ENCODE data around the gene PCSK2. TPM values are rescaled to one million over a fixed set of nuclear protein-coding genes. Genes with fewer than 3 reads are reported as not detected.

The PCSK2 gene
- total and polyA plus RNA-seq, 4 donors, result 0.51 to 9.8 (median 1.5) TPM

GRCh38 chr20:17465236-17465635, 238.4 kb downstream of the PCSK2 start:
- H3K4me1 ChIP-seq (ENCODE audit: control insufficient read depth in 5 of 5, insufficient read depth in 5 of 5, low read length in 5 of 5), result no peaks in the 10 kb centered on the region
- H3K9me3 ChIP-seq (ENCODE audit: control insufficient read depth in 4 of 4, insufficient read depth in 3 of 4, low read length in 3 of 4), result no peaks in the 10 kb centered on the region
- DNase-seq, result no peak
- ATAC-seq (ENCODE audit: insufficient read depth, low FRiP score), result no peak
- no peak overlapping the region for H3K4me3 ChIP-seq
- no peak overlapping the region for H3K27ac ChIP-seq (ENCODE audit: low read depth in 1 of 2, low read length in 1 of 2)
- H3K9ac ChIP-seq (ENCODE audit: insufficient read depth in 1 of 2, low read length in 2 of 2), result no peak overlapping the region
- WGBS, 2 donors, result 92 to 97% methylated on average over 10 of the region's 10 CpGs
- TF ChIP-seq, protein P1, sequence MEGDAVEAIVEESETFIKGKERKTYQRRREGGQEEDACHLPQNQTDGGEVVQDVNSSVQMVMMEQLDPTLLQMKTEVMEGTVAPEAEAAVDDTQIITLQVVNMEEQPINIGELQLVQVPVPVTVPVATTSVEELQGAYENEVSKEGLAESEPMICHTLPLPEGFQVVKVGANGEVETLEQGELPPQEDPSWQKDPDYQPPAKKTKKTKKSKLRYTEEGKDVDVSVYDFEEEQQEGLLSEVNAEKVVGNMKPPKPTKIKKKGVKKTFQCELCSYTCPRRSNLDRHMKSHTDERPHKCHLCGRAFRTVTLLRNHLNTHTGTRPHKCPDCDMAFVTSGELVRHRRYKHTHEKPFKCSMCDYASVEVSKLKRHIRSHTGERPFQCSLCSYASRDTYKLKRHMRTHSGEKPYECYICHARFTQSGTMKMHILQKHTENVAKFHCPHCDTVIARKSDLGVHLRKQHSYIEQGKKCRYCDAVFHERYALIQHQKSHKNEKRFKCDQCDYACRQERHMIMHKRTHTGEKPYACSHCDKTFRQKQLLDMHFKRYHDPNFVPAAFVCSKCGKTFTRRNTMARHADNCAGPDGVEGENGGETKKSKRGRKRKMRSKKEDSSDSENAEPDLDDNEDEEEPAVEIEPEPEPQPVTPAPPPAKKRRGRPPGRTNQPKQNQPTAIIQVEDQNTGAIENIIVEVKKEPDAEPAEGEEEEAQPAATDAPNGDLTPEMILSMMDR (IDR thresholded peaks at IDR 0.05; ENCODE audit: control extremely low read depth, extremely low read depth), result no peak
- H3K27me3 ChIP-seq (ENCODE audit: control insufficient read depth in 3 of 3, insufficient read depth in 3 of 3, low read length in 2 of 3), result no peaks in the 10 kb centered on the region
- H3K36me3 ChIP-seq (ENCODE audit: control insufficient read depth in 4 of 4, insufficient read depth in 4 of 4, low read length in 4 of 4), result no peaks in the 10 kb centered on the region

GRCh38 chr20:17466641-17467040, 239.8 kb downstream of the PCSK2 start:
- no peak for ATAC-seq (ENCODE audit: insufficient read depth, low FRiP score)
- no peaks in the 10 kb centered on the region for H3K9me3 ChIP-seq (ENCODE audit: control insufficient read depth in 4 of 4, insufficient read depth in 3 of 4, low read length in 3 of 4)
- H3K4me1 ChIP-seq (ENCODE audit: control insufficient read depth in 5 of 5, insufficient read depth in 5 of 5, low read length in 5 of 5), result no peaks in the 10 kb centered on the region
- TF ChIP-seq, protein P1 (IDR thresholded peaks at IDR 0.05; ENCODE audit: control extremely low read depth, extremely low read depth), result no peak
- no peak overlapping the region for H3K27ac ChIP-seq (ENCODE audit: low read depth in 1 of 2, low read length in 1 of 2)
- H3K4me3 ChIP-seq, result no peak overlapping the region
- no peak overlapping the region for H3K9ac ChIP-seq (ENCODE audit: insufficient read depth in 1 of 2, low read length in 2 of 2)
- H3K27me3 ChIP-seq (ENCODE audit: control insufficient read depth in 3 of 3, insufficient read depth in 3 of 3, low read length in 2 of 3), result no peaks in the 10 kb centered on the region
- 86 to 87% methylated on average over 7 of the region's 7 CpGs for WGBS, 2 donors
- H3K36me3 ChIP-seq (ENCODE audit: control insufficient read depth in 4 of 4, insufficient read depth in 4 of 4, low read length in 4 of 4), result no peaks in the 10 kb centered on the region
- no peak for DNase-seq

DNA sequence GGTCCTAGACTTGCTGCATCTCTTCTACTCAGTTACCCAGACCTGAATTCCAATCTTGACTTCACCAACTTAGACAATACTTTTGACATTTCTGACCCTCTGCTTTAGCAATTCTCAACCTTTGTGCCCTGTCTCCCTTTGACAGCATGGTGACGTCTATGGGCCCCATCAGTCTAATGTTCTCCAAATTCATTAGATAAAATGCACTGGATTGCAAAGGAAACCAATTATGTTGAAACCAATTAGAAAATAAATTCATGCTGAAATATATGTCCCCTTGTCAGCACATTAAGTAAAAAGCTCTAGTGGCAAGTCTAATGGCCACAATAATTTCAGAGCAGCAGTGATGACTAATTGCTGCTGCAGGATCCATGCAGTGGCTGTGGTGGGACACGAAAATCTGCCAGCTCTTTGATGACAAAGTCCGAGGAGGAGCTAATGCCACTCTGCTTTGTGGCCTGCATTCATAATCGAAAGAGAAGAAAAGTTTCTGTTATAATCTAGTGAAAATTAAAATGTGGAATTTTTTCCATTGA, 240.3 kb downstream of the PCSK2 start:
- ATAC-seq (ENCODE audit: insufficient read depth, low FRiP score), result no peak
- Histone ChIP-seq H3K27ac (ENCODE audit: low read depth in 1 of 2, low read length in 1 of 2) (no peak overlapping the region), H3K27me3 (ENCODE audit: control insufficient read depth in 3 of 3, insufficient read depth in 3 of 3, low read length in 2 of 3) (no peaks in the 10 kb centered on the region), H3K36me3 (ENCODE audit: control insufficient read depth in 4 of 4, insufficient read depth in 4 of 4, low read length in 4 of 4) (no peaks in the 10 kb centered on the region), H3K4me3 (no peak overlapping the region), H3K9ac (ENCODE audit: insufficient read depth in 1 of 2, low read length in 2 of 2) (no peak overlapping the region), H3K4me1 (ENCODE audit: control insufficient read depth in 5 of 5, insufficient read depth in 5 of 5, low read length in 5 of 5) (no peaks in the 10 kb centered on the region), H3K9me3 (ENCODE audit: control insufficient read depth in 4 of 4, insufficient read depth in 3 of 4, low read length in 3 of 4) (no peaks in the 10 kb centered on the region)
- WGBS, 2 donors, result 79 to 85% methylated on average over 4 of the region's 4 CpGs
- no peak for DNase-seq
- TF ChIP-seq, protein P1 (IDR thresholded peaks at IDR 0.05; ENCODE audit: control extremely low read depth, extremely low read depth), result no peak

Measured in lung (tissue), 12 donors.